ENCODE results near the gene KRTAP6-3.

KRTAP6-3 gene

DNA sequence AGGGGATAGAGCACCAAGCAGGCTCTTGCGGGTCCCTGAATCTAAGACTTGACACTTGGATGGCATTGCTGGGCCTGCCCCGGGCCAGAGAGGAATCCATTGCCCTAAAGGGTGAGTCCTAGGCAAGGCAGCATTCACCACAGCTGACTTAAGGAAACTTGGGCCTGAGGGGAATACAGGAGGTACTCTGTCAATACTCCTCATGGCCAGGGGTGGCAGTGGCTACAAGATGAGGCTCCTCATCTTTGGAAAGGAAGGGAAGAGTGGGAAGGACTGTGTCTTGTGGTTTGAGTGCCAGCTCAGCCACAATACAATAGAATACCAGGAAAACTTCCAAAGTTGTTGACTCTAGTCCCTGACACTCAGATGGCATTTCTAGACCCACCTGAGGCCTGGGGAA, 13.7 kb downstream of the KRTAP6-3 start:
- 0 out of 3 replicates have a peak, but pooled peaks have one; percentile 38 for ATAC-seq
- TF ChIP-seq ARNTL (CRISPR knock-in tag; IDR thresholded peaks at IDR 0.05; ENCODE audit: borderline replicate concordance, low read depth) (no peak), TCF4 (CRISPR knock-in tag; IDR thresholded peaks at IDR 0.05; ENCODE audit: borderline replicate concordance) (no peak), ZFP30 (CRISPR knock-in tag; IDR thresholded peaks at IDR 0.05) (no peak), OSR1 (CRISPR knock-in tag; IDR thresholded peaks at IDR 0.05) (no peak), PPARA (CRISPR knock-in tag; IDR thresholded peaks at IDR 0.05; ENCODE audit: borderline replicate concordance) (no peak)
- TF ChIP-seq, protein P1, sequence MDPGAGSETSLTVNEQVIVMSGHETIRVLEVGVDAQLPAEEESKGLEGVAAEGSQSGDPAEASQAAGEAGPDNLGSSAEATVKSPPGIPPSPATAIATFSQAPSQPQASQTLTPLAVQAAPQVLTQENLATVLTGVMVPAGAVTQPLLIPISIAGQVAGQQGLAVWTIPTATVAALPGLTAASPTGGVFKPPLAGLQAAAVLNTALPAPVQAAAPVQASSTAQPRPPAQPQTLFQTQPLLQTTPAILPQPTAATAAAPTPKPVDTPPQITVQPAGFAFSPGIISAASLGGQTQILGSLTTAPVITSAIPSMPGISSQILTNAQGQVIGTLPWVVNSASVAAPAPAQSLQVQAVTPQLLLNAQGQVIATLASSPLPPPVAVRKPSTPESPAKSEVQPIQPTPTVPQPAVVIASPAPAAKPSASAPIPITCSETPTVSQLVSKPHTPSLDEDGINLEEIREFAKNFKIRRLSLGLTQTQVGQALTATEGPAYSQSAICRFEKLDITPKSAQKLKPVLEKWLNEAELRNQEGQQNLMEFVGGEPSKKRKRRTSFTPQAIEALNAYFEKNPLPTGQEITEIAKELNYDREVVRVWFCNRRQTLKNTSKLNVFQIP (CRISPR knock-in tag; IDR thresholded peaks at IDR 0.05; ENCODE audit: borderline replicate concordance, low read depth): no peak
- TF ChIP-seq, protein P2, sequence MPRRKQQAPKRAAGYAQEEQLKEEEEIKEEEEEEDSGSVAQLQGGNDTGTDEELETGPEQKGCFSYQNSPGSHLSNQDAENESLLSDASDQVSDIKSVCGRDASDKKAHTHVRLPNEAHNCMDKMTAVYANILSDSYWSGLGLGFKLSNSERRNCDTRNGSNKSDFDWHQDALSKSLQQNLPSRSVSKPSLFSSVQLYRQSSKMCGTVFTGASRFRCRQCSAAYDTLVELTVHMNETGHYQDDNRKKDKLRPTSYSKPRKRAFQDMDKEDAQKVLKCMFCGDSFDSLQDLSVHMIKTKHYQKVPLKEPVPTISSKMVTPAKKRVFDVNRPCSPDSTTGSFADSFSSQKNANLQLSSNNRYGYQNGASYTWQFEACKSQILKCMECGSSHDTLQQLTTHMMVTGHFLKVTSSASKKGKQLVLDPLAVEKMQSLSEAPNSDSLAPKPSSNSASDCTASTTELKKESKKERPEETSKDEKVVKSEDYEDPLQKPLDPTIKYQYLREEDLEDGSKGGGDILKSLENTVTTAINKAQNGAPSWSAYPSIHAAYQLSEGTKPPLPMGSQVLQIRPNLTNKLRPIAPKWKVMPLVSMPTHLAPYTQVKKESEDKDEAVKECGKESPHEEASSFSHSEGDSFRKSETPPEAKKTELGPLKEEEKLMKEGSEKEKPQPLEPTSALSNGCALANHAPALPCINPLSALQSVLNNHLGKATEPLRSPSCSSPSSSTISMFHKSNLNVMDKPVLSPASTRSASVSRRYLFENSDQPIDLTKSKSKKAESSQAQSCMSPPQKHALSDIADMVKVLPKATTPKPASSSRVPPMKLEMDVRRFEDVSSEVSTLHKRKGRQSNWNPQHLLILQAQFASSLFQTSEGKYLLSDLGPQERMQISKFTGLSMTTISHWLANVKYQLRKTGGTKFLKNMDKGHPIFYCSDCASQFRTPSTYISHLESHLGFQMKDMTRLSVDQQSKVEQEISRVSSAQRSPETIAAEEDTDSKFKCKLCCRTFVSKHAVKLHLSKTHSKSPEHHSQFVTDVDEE (CRISPR knock-in tag; IDR thresholded peaks at IDR 0.05): no peak
- TF ChIP-seq, protein P3, sequence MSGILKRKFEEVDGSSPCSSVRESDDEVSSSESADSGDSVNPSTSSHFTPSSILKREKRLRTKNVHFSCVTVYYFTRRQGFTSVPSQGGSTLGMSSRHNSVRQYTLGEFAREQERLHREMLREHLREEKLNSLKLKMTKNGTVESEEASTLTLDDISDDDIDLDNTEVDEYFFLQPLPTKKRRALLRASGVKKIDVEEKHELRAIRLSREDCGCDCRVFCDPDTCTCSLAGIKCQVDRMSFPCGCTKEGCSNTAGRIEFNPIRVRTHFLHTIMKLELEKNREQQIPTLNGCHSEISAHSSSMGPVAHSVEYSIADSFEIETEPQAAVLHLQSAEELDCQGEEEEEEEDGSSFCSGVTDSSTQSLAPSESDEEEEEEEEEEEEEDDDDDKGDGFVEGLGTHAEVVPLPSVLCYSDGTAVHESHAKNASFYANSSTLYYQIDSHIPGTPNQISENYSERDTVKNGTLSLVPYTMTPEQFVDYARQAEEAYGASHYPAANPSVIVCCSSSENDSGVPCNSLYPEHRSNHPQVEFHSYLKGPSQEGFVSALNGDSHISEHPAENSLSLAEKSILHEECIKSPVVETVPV (CRISPR knock-in tag; IDR thresholded peaks at IDR 0.05): no peak

DNA sequence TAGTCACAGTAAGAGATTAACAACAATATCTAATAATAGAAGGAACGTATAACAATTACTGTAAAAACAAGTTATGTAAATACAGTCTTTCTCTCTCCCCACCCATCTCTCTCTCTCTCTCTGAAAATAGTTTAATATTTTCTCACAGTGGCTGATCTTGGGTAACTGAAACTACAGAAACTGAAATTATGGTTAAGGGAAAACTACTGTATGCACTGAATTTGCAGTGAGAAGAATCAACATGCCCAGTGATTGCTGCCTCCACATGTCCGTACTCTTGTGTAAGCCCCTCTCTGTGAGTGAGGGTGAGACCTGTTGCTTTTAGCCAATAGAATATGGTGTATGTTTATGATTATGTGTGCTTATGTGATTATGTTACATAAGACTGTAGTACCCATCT, 19.9 kb downstream of the KRTAP6-3 start:
- TF ChIP-seq CSDC2 (CRISPR knock-in tag; IDR thresholded peaks at IDR 0.05) (no peak), TCF4 (CRISPR knock-in tag; IDR thresholded peaks at IDR 0.05; ENCODE audit: borderline replicate concordance) (no peak), PPARA (CRISPR knock-in tag; IDR thresholded peaks at IDR 0.05; ENCODE audit: borderline replicate concordance) (no peak), BACH2 (CRISPR knock-in tag; IDR thresholded peaks at IDR 0.05; ENCODE audit: borderline replicate concordance) (no peak), ARNTL (CRISPR knock-in tag; IDR thresholded peaks at IDR 0.05; ENCODE audit: borderline replicate concordance, low read depth) (no peak), ZNF565 (CRISPR knock-in tag; conservative IDR thresholded peaks at IDR 0.05; ENCODE audit: low read depth) (no peak), ZNF8 (CRISPR knock-in tag; IDR thresholded peaks at IDR 0.05) (no peak), ZFP30 (CRISPR knock-in tag; IDR thresholded peaks at IDR 0.05) (no peak), TOX (CRISPR knock-in tag; IDR thresholded peaks at IDR 0.05; ENCODE audit: borderline replicate concordance) (no peak), SNAI2 (CRISPR knock-in tag; IDR thresholded peaks at IDR 0.05) (no peak), ZC3H10 (CRISPR knock-in tag; IDR thresholded peaks at IDR 0.05) (no peak), RARB (CRISPR knock-in tag; IDR thresholded peaks at IDR 0.05) (no peak), GLIS3 (CRISPR knock-in tag; IDR thresholded peaks at IDR 0.05) (no peak)
- TF ChIP-seq, protein P2 (CRISPR knock-in tag; IDR thresholded peaks at IDR 0.05): no peak
- TF ChIP-seq, protein P3 (CRISPR knock-in tag; IDR thresholded peaks at IDR 0.05): no peak
- TF ChIP-seq, protein P4, sequence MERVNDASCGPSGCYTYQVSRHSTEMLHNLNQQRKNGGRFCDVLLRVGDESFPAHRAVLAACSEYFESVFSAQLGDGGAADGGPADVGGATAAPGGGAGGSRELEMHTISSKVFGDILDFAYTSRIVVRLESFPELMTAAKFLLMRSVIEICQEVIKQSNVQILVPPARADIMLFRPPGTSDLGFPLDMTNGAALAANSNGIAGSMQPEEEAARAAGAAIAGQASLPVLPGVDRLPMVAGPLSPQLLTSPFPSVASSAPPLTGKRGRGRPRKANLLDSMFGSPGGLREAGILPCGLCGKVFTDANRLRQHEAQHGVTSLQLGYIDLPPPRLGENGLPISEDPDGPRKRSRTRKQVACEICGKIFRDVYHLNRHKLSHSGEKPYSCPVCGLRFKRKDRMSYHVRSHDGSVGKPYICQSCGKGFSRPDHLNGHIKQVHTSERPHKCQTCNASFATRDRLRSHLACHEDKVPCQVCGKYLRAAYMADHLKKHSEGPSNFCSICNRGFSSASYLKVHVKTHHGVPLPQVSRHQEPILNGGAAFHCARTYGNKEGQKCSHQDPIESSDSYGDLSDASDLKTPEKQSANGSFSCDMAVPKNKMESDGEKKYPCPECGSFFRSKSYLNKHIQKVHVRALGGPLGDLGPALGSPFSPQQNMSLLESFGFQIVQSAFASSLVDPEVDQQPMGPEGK (CRISPR knock-in tag; IDR thresholded peaks at IDR 0.05; ENCODE audit: borderline replicate concordance): no peak
- TF ChIP-seq, protein P1 (CRISPR knock-in tag; IDR thresholded peaks at IDR 0.05; ENCODE audit: borderline replicate concordance, low read depth): no peak
- TF ChIP-seq, protein P5, sequence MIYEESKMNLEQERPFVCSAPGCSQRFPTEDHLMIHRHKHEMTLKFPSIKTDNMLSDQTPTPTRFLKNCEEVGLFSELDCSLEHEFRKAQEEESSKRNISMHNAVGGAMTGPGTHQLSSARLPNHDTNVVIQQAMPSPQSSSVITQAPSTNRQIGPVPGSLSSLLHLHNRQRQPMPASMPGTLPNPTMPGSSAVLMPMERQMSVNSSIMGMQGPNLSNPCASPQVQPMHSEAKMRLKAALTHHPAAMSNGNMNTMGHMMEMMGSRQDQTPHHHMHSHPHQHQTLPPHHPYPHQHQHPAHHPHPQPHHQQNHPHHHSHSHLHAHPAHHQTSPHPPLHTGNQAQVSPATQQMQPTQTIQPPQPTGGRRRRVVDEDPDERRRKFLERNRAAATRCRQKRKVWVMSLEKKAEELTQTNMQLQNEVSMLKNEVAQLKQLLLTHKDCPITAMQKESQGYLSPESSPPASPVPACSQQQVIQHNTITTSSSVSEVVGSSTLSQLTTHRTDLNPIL (CRISPR knock-in tag; IDR thresholded peaks at IDR 0.05; ENCODE audit: low read depth): no peak
- ATAC-seq: no peak
